Gastrocnemius medialis (tissue), 4 donors: ENCODE results near the gene C1QTNF8.

Source experiments
- CTCF ChIP-seq, 5 experiments: fragments of 450-650 bp in 3 of 5; fragments of 200-600 bp in 2 of 5; sonication (generic) in 2 of 5; IDR thresholded peaks in 4 of 5; conservative IDR thresholded peaks in 1 of 5; 1 replicate in 4 of 5; 2 replicates in 1 of 5; pipeline ENCODE4 v1.5.1; 2016 to 2019; ENCODE audit warnings: antibody characterized with exemption in 5 of 5, mild to moderate bottlenecking in 3 of 5, moderate library complexity in 3 of 5
- POLR2A ChIP-seq, 2 donors: fragments of 450-650 bp; IDR thresholded peaks; one replicate each; pipeline ENCODE4 v1.6.1; 2017; ENCODE audit warnings: antibody characterized with exemption in 2 of 2, mild to moderate bottlenecking in 2 of 2, moderate library complexity in 2 of 2

- TF ChIP-seq CTCF (IDR thresholded peaks at IDR 0.05 in 4 of 5, conservative IDR thresholded peaks at IDR 0.05 in 1 of 5), result no peak
- no peak for TF ChIP-seq POLR2A (IDR thresholded peaks at IDR 0.05)
Measured at GRCh38 chr16:1097156-1097555, 1.1 kb upstream of the C1QTNF8 start.
